Panc1 (cell line): ENCODE measurements around the gene RANBP2.

ENCODE experiments used
- CTCF ChIP-seq: fragments of 450-650 bp; IDR thresholded peaks from 2 replicates; pipeline ENCODE4 v1.5.1; 2017; ENCODE audit warnings: mild to moderate bottlenecking
- SIN3A ChIP-seq: IDR thresholded peaks from 2 replicates; pipeline ENCODE4 v1.6.1; 2012; ENCODE audit warnings: low read depth, mild to moderate bottlenecking, low read length, moderate library complexity, borderline replicate concordance; ENCODE audit not compliant: insufficient read depth
- TCF7L2 ChIP-seq: IDR thresholded peaks from 2 replicates; pipeline ENCODE4 v1.6.1; 2011; ENCODE audit warnings: mild to moderate bottlenecking, low read depth, low read length, inconsistent platforms

- no peak for TF ChIP-seq CTCF
- TF ChIP-seq SIN3A, result no peak
- no peak for TF ChIP-seq TCF7L2
Measured at GRCh38 chr2:108691447-108691846, 27.8 kb upstream of the RANBP2 start.
